ENCODE data around the gene TMEM178B.
"Not testable (repeated sequence)": the region's sequence is repeated elsewhere in the genome, so short reads cannot be mapped to it uniquely, and the experiment has no call there.

The TMEM178B gene

GRCh38 chr7:141144921-141145629 lies 71.2 kb downstream of the TMEM178B start:
- no peak for DNase-seq

- DNase-seq: no peak
Measured at GRCh38 chr7:141145630-141145982, 71.7 kb downstream of the TMEM178B start.

GRCh38 chr7:141147482-141147881 lies 73.6 kb downstream of the TMEM178B start:
- no peak for DNase-seq

GRCh38 chr7:141150465-141150864 lies 76.6 kb downstream of the TMEM178B start:
- DNase-seq: no peak

- no peak for DNase-seq
Measured at GRCh38 chr7:141151746-141152145, 77.9 kb downstream of the TMEM178B start.

GRCh38 chr7:141153231-141153630 lies 79.4 kb downstream of the TMEM178B start:
- no peak for DNase-seq

- DNase-seq: no peak
Measured at GRCh38 chr7:141154131-141154732, 80.4 kb downstream of the TMEM178B start.

GRCh38 chr7:141156407-141156806 lies 82.5 kb downstream of the TMEM178B start:
- DNase-seq: no peak

GRCh38 chr7:141157138-141157765 lies 83.4 kb downstream of the TMEM178B start:
- no peak for DNase-seq

- DNase-seq: peak; percentile 79
Measured at GRCh38 chr7:141158561-141158960, 84.7 kb downstream of the TMEM178B start.

- DNase-seq: no peak
Measured at GRCh38 chr7:141160246-141160860, 86.5 kb downstream of the TMEM178B start.

GRCh38 chr7:141161550-141162535 lies 88.0 kb downstream of the TMEM178B start:
- no peak for DNase-seq

GRCh38 chr7:141165521-141165920 lies 91.7 kb downstream of the TMEM178B start:
- no peak for DNase-seq

GRCh38 chr7:141166926-141167325 lies 93.1 kb downstream of the TMEM178B start:
- no peak for DNase-seq

- no peak for DNase-seq
Measured at GRCh38 chr7:141167381-141167964, 93.6 kb downstream of the TMEM178B start.

GRCh38 chr7:141169157-141169556 lies 95.3 kb downstream of the TMEM178B start:
- not testable (repeated sequence) for DNase-seq

GRCh38 chr7:141175728-141176127 lies 101.9 kb downstream of the TMEM178B start:
- not testable (repeated sequence) for DNase-seq

- DNase-seq: not testable (repeated sequence)
Measured at GRCh38 chr7:141177120-141177519, 103.3 kb downstream of the TMEM178B start.

- no peak for DNase-seq
Measured at GRCh38 chr7:141178486-141179135, 104.7 kb downstream of the TMEM178B start.

GRCh38 chr7:141181812-141182211 lies 107.9 kb downstream of the TMEM178B start:
- no peak for DNase-seq

GRCh38 chr7:141184532-141185190 lies 110.8 kb downstream of the TMEM178B start:
- DNase-seq: no peak

All from fibroblast of upper back skin (primary cell).